Naive thymus-derived CD8-positive, alpha-beta T cell (primary cell): ENCODE data around the gene MAGIX. TPM values are rescaled to one million over a fixed set of nuclear protein-coding genes. Genes with fewer than 3 reads are reported as not detected.
"Not testable (repeated sequence)": the region's sequence is repeated elsewhere in the genome, so short reads cannot be mapped to it uniquely, and the experiment has no call there.

ENCODE experiments used
- ATAC-seq, 2 donors: fragments of 150-1000 bp; cut with Tn5 transposase in 1 of 2; sonication (Bioruptor Pico), chemical (Tn5 transposase) in 1 of 2; 1 replicate in 1 of 2; 2 replicates in 1 of 2; pipeline ENCODE4 v1.10.0; 2021; ENCODE audit warnings: mild to moderate bottlenecking in 2 of 2, moderate library complexity in 2 of 2
- POLR2A ChIA-PET: fragments of 350-600 bp; sonication (Branson Sonifier 250); formaldehyde crosslinking; loops from one replicate; lab custom pipeline; 2021; ENCODE audit warnings: antibody characterized with exemption; lab: Charles Lee
- DNase-seq, 10 donors: peaks; one replicate each; pipeline versions ENCODE4 v3.0.0 to v3.0.0-alpha.2; 2020 to 2022
- H3K27ac Mint-ChIP-seq, 10 donors: one replicate each; pipeline ENCODE4 v1.8.0; 2020 to 2022; ENCODE audit warnings: mild to moderate bottlenecking in 10 of 10, mixed read lengths in 10 of 10, moderate library complexity in 4 of 10, inconsistent platforms in 1 of 10
- H3K27me3 Mint-ChIP-seq, 5 donors: one replicate each; pipeline ENCODE4 v1.8.0; 2021 to 2022; ENCODE audit warnings: mixed read lengths in 5 of 5
- H3K36me3 Mint-ChIP-seq, 3 donors: one replicate each; pipeline ENCODE4 v1.8.0; 2020 to 2022; ENCODE audit warnings: mixed read lengths in 3 of 3, mild to moderate bottlenecking in 2 of 3, inconsistent platforms in 1 of 3
- H3K4me1 Mint-ChIP-seq, 4 donors: one replicate each; pipeline ENCODE4 v1.8.0; 2021 to 2022; ENCODE audit warnings: mixed read lengths in 4 of 4
- H3K4me3 Mint-ChIP-seq, 10 donors: one replicate each; pipeline ENCODE4 v1.8.0; 2020 to 2022; ENCODE audit warnings: mild to moderate bottlenecking in 10 of 10, mixed read lengths in 10 of 10, moderate library complexity in 6 of 10, inconsistent platforms in 1 of 10
- H3K9me3 Mint-ChIP-seq, 9 donors: one replicate each; pipeline ENCODE4 v1.8.0; 2020 to 2022; ENCODE audit warnings: mixed read lengths in 9 of 9, mild to moderate bottlenecking in 3 of 9, inconsistent platforms in 1 of 9, moderate library complexity in 1 of 9
- polyA plus RNA-seq, 3 donors: library from polyadenylated mRNA; unstranded; fragments of 300-500 nt; fragmentation: Illumina TruSeq; gene quantifications; one replicate each; pipeline ENCODE4 v1.2.3, GENCODE V29; 2021
- total RNA-seq, 8 experiments: library from RNA in 2 of 8; stranded (reverse) in 2 of 8; gene quantifications; one replicate each; pipeline ENCODE4 v1.2.3 and lab custom pipeline; 2021 to 2026

MAGIX gene
- total RNA-seq = 1 to 10 TPM in 1 of 2 experiments, under 1 TPM in 1; 0.96 to 1.2 TPM
- polyA plus RNA-seq = under 1 TPM; 0.52 to 0.77 (median 0.71) TPM
- 0.49 to 2.2 (median 1.2) reads per million in 6 experiments for total RNA-seq (lab: John Stamatoyannopoulos, UW)

GRCh38 chrX:49162620-49163019, at the start of gene MAGIX:
Gene MAGIX (plus strand): TSS chrX:49162758. CDS start chrX:49162890, 132 bp downstream.
- Mint-ChIP-seq H3K4me1 (peaks cover 12 to 32% (median 21%) of the 10 kb centered on the region in 4 donors), H3K27me3 (no peaks in the 10 kb centered on the region), H3K36me3 (no peaks in the 10 kb centered on the region), H3K27ac (peak within 1 kb of the TSS; percentile 25 to 93 (median 79)), H3K9me3 (no peaks in the 10 kb centered on the region), H3K4me3 (peak within 1 kb of the TSS; percentile 60 to 86 (median 76))
- no peak for ATAC-seq
- POLR2A ChIA-PET = interaction anchor here (0.6 to 1.3 kb wide), 2 partner anchors 10 to 94 kb away, joined by 3 to 4 read pairs; no protein-coding TSS in a partner anchor
- no peak for DNase-seq

GRCh38 chrX:49116076-49116475, 46.5 kb upstream of the MAGIX start:
- Mint-ChIP-seq H3K36me3 (peaks cover 0 to 58% (median 19%) of the 10 kb centered on the region in 3 donors), H3K27ac (peak overlapping the region in 4 of 10 donors; percentile 44 to 63 (median 56)), H3K4me3 (peak overlapping the region in 3 of 10 donors; percentile 25 to 90 (median 57)), H3K9me3 (no peaks in the 10 kb centered on the region), H3K27me3 (no peaks in the 10 kb centered on the region), H3K4me1 (peaks cover 10 to 31% (median 26%) of the 10 kb centered on the region in 4 donors)
- ATAC-seq (no peak), DNase-seq (no peak)
- POLR2A ChIA-PET = interaction anchor here (1.2 kb wide), 1 partner anchor 158 kb away, joined by 6 read pairs; no protein-coding TSS in a partner anchor

GRCh38 chrX:49116716-49117115, 45.8 kb upstream of the MAGIX start:
- H3K9me3 Mint-ChIP-seq = no peaks in the 10 kb centered on the region
- H3K36me3 Mint-ChIP-seq = peaks cover 0 to 64% (median 19%) of the 10 kb centered on the region in 3 donors
- H3K4me3 Mint-ChIP-seq = peak overlapping the region in 9 of 10 donors; percentile 3 to 90 (median 72)
- peaks cover 11 to 34% (median 30%) of the 10 kb centered on the region in 4 donors for H3K4me1 Mint-ChIP-seq
- no peaks in the 10 kb centered on the region for H3K27me3 Mint-ChIP-seq
- no peak for ATAC-seq
- DNase-seq = no peak
- POLR2A ChIA-PET = no interaction called here
- peak overlapping the region in 4 of 10 donors; percentile 50 to 63 (median 59) for H3K27ac Mint-ChIP-seq

- Mint-ChIP-seq H3K9me3 (no peaks in the 10 kb centered on the region), H3K36me3 (peaks cover 0 to 61% (median 19%) of the 10 kb centered on the region in 3 donors), H3K4me1 (peaks cover 12 to 43% (median 36%) of the 10 kb centered on the region in 4 donors), H3K27me3 (no peaks in the 10 kb centered on the region), H3K27ac (peak overlapping the region; percentile 80 to 95 (median 89)), H3K4me3 (peak overlapping the region; percentile 72 to 91 (median 88))
- POLR2A ChIA-PET = no interaction called here
- ATAC-seq (no peak), DNase-seq (no peak)
Observed at GRCh38 chrX:49117581-49117980, 45.0 kb upstream of the MAGIX start.

- peaks cover 18 to 55% (median 48%) of the 10 kb centered on the region in 4 donors for H3K4me1 Mint-ChIP-seq
Observed at GRCh38 chrX:49120091-49120490, 42.5 kb upstream of the MAGIX start.

GRCh38 chrX:49122499-49122898, 40.1 kb upstream of the MAGIX start:
- Mint-ChIP-seq H3K27me3 (no peaks in the 10 kb centered on the region), H3K9me3 (no peaks in the 10 kb centered on the region), H3K27ac (peak overlapping the region in 6 of 10 donors; percentile 92 to 97 (median 94)), H3K4me3 (peak overlapping the region; percentile 93 to 98 (median 95)), H3K36me3 (peaks cover 0 to 37% (median 4%) of the 10 kb centered on the region in 3 donors), H3K4me1 (peaks cover 15 to 41% (median 33%) of the 10 kb centered on the region in 4 donors)
- ATAC-seq (no peak), DNase-seq (no peak)
- POLR2A ChIA-PET = interaction anchor here (1.7 kb wide), 1 partner anchor 42 kb away, joined by 11 read pairs; the partner anchor contains the start of gene WDR45

More at GRCh38 chrX:49120091-49120490, 42.5 kb upstream of the MAGIX start:
- Mint-ChIP-seq H3K9me3 (no peaks in the 10 kb centered on the region), H3K4me3 (peak overlapping the region in 5 of 10 donors; percentile 3 to 50 (median 41)), H3K27me3 (no peaks in the 10 kb centered on the region), H3K36me3 (peaks cover 0 to 53% (median 13%) of the 10 kb centered on the region in 3 donors), H3K27ac (peak overlapping the region in 3 of 10 donors; percentile 12 to 31 (median 13))
- DNase-seq = no peak
- no peak for ATAC-seq
- POLR2A ChIA-PET = no interaction called here

- H3K27me3 Mint-ChIP-seq, ATAC-seq, DNase-seq, H3K27ac Mint-ChIP-seq, POLR2A ChIA-PET, H3K9me3 Mint-ChIP-seq, H3K4me3 Mint-ChIP-seq, H3K36me3 Mint-ChIP-seq: not testable (repeated sequence)
- H3K4me1 Mint-ChIP-seq = peaks cover 7 to 14% (median 10%) of the 10 kb centered on the region in 4 donors
Observed at GRCh38 chrX:49127742-49128258, 34.8 kb upstream of the MAGIX start.

GRCh38 chrX:49129427-49129826, 33.1 kb upstream of the MAGIX start:
- POLR2A ChIA-PET = no interaction called here
- no peak overlapping the region for H3K27ac Mint-ChIP-seq
- DNase-seq = no peak
- ATAC-seq = no peak
- peaks cover 0 to 2% (median 0%) of the 10 kb centered on the region in 9 donors for H3K9me3 Mint-ChIP-seq
- H3K4me1 Mint-ChIP-seq = no peaks in the 10 kb centered on the region
- H3K4me3 Mint-ChIP-seq = no peak overlapping the region
- no peaks in the 10 kb centered on the region for H3K27me3 Mint-ChIP-seq
- no peaks in the 10 kb centered on the region for H3K36me3 Mint-ChIP-seq

- DNase-seq, H3K4me1 Mint-ChIP-seq, ATAC-seq, POLR2A ChIA-PET, H3K27ac Mint-ChIP-seq, H3K27me3 Mint-ChIP-seq, H3K9me3 Mint-ChIP-seq, H3K4me3 Mint-ChIP-seq, H3K36me3 Mint-ChIP-seq: not testable (repeated sequence)
Observed at GRCh38 chrX:49132275-49132674, 30.3 kb upstream of the MAGIX start.

GRCh38 chrX:49133759-49134158, 28.8 kb upstream of the MAGIX start:
- Mint-ChIP-seq H3K4me3 (no peak overlapping the region), H3K9me3 (peaks cover 0 to 16% (median 0%) of the 10 kb centered on the region in 9 donors), H3K27ac (no peak overlapping the region), H3K27me3 (no peaks in the 10 kb centered on the region), H3K4me1 (peaks cover 0 to 2% (median 0%) of the 10 kb centered on the region in 4 donors), H3K36me3 (peaks cover 0 to 4% (median 0%) of the 10 kb centered on the region in 3 donors)
- POLR2A ChIA-PET = no interaction called here
- ATAC-seq (no peak), DNase-seq (no peak)

- H3K4me1 Mint-ChIP-seq = peaks cover 0 to 2% (median 0%) of the 10 kb centered on the region in 4 donors
- DNase-seq = no peak
- H3K36me3 Mint-ChIP-seq = peaks cover 5 to 20% (median 9%) of the 10 kb centered on the region in 3 donors
- no peaks in the 10 kb centered on the region for H3K27me3 Mint-ChIP-seq
- peaks cover 0 to 40% (median 3%) of the 10 kb centered on the region in 9 donors for H3K9me3 Mint-ChIP-seq
- no peak overlapping the region for H3K27ac Mint-ChIP-seq
- POLR2A ChIA-PET = no interaction called here
- no peak for ATAC-seq
- H3K4me3 Mint-ChIP-seq = no peak overlapping the region
Observed at GRCh38 chrX:49137492-49137891, 25.1 kb upstream of the MAGIX start.

- POLR2A ChIA-PET = no interaction called here
- peaks cover 0 to 2% (median 0%) of the 10 kb centered on the region in 4 donors for H3K4me1 Mint-ChIP-seq
- no peaks in the 10 kb centered on the region for H3K27me3 Mint-ChIP-seq
- H3K9me3 Mint-ChIP-seq = peaks cover 0 to 40% (median 3%) of the 10 kb centered on the region in 9 donors
- peaks cover 5 to 20% (median 9%) of the 10 kb centered on the region in 3 donors for H3K36me3 Mint-ChIP-seq
- DNase-seq = no peak
- no peak overlapping the region for H3K27ac Mint-ChIP-seq
- no peak overlapping the region for H3K4me3 Mint-ChIP-seq
- ATAC-seq = no peak
Observed at GRCh38 chrX:49139713-49140112, 22.8 kb upstream of the MAGIX start.

GRCh38 chrX:49142264-49142663, 20.3 kb upstream of the MAGIX start:
- Mint-ChIP-seq H3K9me3 (peaks cover 0 to 36% (median 3%) of the 10 kb centered on the region in 9 donors), H3K36me3 (peaks cover 5 to 20% (median 5%) of the 10 kb centered on the region in 3 donors)
- not testable (repeated sequence) for H3K4me1 Mint-ChIP-seq, H3K27me3 Mint-ChIP-seq, H3K27ac Mint-ChIP-seq, DNase-seq, H3K4me3 Mint-ChIP-seq, ATAC-seq
- POLR2A ChIA-PET = interaction anchor here (1.1 kb wide), 1 partner anchor 13 kb away, joined by 6 read pairs; no protein-coding TSS in a partner anchor
